ENCODE results near the gene ALG14.

DNA sequence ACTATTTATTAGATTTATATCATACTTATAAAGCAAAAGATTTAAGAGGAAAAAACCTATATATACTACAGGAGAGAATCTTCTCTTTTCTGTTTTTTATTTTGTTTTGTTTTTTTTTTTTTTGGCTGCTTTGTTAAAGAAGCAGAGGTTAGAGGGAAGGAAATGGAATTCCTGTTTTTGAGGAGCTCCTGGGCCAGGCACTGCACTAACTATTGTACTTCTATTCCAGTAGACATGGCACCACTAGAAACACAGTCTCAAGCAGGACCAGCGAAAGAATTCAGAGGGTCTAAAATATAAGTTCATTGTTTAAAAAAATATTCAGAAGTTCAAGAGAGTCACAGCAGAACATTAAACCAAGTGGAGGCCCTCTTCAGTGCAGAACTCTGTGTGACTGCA lies 91.2 kb downstream of the ALG14 start:
- no peak for TF ChIP-seq SP1 (IDR thresholded peaks at IDR 0.05)
- TF ChIP-seq BHLHE40 (IDR thresholded peaks at IDR 0.05; ENCODE audit: borderline replicate concordance): no peak
- TF ChIP-seq FOXK2 (IDR thresholded peaks at IDR 0.05): no peak
- TF ChIP-seq L3MBTL2 (conservative IDR thresholded peaks at IDR 0.05): no peak
- no peak for TF ChIP-seq SUZ12 (IDR thresholded peaks at IDR 0.05)
- no peak for TF ChIP-seq FOXM1 (IDR thresholded peaks at IDR 0.05; ENCODE audit: borderline replicate concordance)
- no peak for TF ChIP-seq ELF4 (IDR thresholded peaks at IDR 0.05)
- TF ChIP-seq ARNT (IDR thresholded peaks at IDR 0.05): no peak
- no peak for TF ChIP-seq NFRKB (IDR thresholded peaks at IDR 0.05)
- TF ChIP-seq FOXA1 (IDR thresholded peaks at IDR 0.05): no peak
- TF ChIP-seq ZNF384 (IDR thresholded peaks at IDR 0.05): no peak
